NCI-H1417 (cell line): ENCODE measurements around the gene APP.

Source experiments
- DNase-seq, 3 experiments: peaks; one replicate each; lab custom pipeline; 2025; lab: John Stamatoyannopoulos, UW

The APP gene

GRCh38 chr21:25870084-25870483, 300.5 kb downstream of the APP start:
- no peak for DNase-seq

DNA sequence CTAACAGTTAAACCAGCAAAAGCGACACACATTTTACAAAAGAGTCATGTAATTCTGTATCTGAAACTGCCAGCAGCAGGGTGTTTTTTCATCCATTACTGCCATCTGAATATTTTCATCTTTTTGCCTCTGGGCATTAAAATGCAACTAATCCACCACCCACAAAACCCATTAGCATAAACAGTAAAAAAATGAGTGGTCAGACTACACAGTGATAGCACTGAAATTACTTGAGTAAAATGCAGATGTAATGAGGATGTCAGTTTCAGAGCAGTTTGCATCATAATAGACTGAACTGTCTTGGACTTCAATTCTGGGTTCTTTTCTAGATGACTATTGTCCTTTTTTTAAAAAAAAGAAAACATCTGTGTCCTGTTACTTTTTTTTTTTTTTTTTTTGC, 303.5 kb downstream of the APP start:
- DNase-seq, result no peak

DNA sequence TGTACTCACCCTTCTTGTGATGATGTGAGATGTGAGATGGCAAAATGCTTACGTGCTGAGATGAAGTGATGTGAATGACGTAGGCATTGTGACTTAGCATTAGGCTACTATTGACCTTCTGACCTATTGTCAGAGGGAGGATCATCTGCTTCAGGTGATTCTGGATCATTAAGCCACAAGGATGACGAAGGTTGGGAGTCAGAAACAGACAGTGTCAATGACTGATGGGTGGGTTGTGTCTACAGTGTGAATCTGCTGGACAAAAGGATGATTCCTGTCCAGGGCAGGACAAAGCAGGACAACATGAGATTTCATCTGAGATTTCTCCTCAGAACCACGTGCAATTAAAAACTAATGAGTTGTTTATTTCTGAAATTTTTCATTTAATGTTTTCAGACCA, 306.8 kb downstream of the APP start:
- no peak for DNase-seq

- no peak for DNase-seq
Observed at GRCh38 chr21:25863031-25863430, 307.5 kb downstream of the APP start.

DNA sequence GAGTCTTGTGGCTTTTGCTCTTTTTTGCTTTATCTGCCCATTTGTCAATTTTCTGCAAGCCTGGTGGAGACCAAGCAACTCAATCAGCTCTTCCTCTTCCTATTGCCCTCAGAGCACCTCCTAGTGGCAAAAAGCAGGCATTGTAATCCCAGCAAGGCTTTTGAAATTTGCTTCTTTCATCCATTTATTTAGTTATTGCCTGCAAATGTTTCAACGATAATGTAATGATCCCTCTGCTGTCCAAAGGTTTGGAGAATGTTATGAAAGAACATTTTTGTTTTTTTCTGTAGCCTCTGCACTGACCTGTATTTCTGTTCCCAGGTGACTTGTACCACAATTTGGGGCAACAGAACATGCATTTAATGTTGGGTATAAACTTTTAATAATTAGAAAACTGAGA, 308.0 kb downstream of the APP start:
- DNase-seq, result peak in 1 of 3 experiments; percentile 25

GRCh38 chr21:25862112-25862511, 308.5 kb downstream of the APP start:
- no peak for DNase-seq

GRCh38 chr21:25859235-25859929, 311.2 kb downstream of the APP start:
- DNase-seq, result no peak

GRCh38 chr21:25858325-25858724, 312.2 kb downstream of the APP start:
- DNase-seq, result peak in 2 of 3 experiments; percentile 55 to 80

DNA sequence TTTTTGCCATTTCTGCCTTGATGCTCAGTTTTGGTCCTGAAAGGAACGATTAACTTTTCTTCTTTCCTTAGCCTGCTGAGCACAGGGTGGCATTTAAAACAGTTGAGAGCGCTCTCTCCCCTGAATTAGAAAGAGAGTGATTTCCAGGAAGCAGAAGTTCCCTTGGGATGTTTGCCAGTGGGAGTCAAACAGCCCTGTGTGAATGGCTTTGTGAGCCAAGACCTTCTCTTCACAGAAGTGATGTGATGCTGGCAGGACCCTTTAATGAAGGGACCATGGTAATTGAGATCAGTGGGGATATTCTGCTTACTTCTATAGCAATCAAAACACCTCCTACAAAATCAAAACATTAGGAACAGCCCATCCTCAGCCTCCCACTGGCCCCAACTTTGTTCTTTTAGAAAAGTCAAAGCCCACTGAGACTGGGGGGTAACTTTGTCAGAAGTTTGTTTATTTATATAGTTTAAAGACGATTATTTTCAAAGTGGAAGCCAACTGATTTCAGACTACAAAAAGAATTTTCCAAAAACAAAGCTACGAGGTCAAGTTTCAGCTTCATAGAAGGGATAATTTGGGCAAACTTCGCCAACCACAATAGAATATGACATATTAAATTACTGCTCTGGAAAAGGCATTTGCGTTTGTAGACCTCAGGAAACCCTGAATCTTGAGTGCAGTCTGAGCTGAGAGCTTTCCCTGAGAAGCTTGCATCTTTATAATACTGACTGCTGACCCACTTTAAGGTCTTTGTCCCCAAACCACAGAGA, 313.1 kb downstream of the APP start:
- no peak for DNase-seq

DNA sequence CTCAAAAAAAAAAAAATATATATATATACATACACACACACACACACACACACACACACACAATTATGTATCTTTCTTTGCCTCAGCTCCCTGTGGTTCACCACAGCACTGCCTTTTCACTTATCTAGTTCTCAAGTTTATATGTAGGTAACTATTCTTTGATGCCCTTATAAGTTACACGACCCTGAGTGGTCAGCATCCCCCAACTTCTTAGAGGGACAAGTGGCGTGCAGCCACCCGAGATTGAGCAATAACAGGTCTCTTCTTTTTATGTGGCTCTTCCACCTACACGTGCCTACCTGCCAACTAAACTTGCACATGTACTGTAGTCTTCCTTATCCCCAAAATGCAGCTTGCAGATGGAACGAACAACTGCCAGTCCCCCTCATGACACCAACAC, 315.0 kb downstream of the APP start:
- DNase-seq, result no peak

- DNase-seq, result peak in 2 of 3 experiments; percentile 11 to 57
Observed at GRCh38 chr21:25850126-25850842, 320.3 kb downstream of the APP start.

- DNase-seq, result no peak
Observed at GRCh38 chr21:25848309-25848708, 322.3 kb downstream of the APP start.

- no peak for DNase-seq
Observed at GRCh38 chr21:25845729-25846256, 324.8 kb downstream of the APP start.

DNA sequence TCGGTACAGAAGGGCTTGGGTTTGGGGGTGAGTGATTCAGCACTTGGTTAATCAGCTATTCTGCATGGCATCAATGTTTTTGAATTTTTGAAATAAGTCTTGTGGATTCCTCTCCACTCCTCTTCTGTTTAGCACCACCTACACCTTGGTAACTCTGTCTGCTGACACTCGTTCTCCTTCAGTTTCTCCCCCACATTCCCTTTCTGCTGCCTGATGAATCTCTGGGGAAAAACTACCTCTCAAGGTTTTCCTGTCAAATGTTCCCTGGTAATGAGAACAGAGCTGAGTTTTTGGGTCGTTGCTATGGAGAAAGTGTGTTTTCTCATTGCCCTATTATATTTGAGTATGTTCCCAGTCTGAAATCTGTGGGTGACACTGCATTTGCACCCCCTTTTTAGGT, 327.6 kb downstream of the APP start:
- DNase-seq, result no peak

DNA sequence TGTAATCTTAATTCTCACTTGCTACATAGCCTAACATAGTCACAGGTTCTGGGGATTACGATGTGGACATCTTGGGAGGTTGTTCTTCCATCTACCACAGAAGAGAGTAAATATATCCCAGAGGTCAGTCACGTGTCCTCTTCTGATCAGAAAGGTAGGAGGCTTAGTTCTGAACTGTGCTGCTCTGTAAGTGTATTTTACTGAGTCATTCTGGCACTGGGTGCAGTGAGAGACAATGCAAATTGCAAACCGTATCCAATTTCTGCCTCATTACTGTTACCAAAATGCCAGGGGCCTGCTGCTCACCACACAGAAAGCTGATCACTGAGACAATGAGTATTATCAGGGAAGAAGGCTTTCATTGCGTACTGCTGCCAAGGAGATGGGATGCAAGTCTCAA, 331.8 kb downstream of the APP start:
- DNase-seq, result no peak

DNA sequence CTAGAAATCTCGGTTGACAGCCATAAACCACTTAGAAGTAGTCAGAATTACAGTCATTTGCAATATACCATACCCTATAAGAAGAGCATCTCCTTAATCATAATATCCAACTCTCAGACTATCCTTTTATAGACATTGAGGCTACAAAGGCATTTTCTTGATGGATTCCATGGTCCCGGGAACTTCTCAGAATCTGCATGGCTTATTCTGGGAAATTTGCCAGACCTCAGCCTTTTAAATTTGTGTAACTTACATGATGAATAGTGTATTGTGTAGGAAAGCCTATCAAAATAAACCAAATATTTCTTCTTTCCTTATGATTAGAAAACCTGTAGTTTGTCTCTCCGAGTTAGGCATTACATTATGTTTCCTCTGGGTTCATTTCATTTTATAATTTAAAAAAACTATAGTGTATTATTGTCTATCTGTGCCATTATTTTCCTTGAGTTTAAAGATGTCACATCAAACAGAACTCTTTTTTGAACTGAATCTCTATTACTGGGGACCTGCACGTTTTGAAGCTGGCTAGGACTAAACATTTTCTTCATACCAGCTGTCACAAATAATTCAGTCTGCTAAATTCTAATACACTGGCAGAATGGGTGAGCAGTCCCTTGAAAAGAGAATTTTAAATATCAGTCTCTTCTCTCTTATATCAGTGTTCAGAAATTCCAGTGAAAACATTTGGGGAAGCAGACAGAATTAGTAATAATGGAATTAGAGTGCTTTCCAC, 332.9 kb downstream of the APP start:
- DNase-seq, result no peak

GRCh38 chr21:25836396-25836795, 334.2 kb downstream of the APP start:
- no peak for DNase-seq

GRCh38 chr21:25834381-25834780, 336.2 kb downstream of the APP start:
- no peak for DNase-seq

GRCh38 chr21:25831300-25831960, 339.1 kb downstream of the APP start:
- DNase-seq, result no peak
